HCT116 (cell line): ENCODE measurements around the gene P2RX7. TPM values are rescaled to one million over a fixed set of nuclear protein-coding genes. Genes with fewer than 3 reads are reported as not detected.

ENCODE experiments used
- ATAC-seq: fragments of 200-7000 bp; cut with Tn5 transposase; 2 replicates; pipeline ENCODE4 v1.9.1; 2020; ENCODE audit warnings: mild to moderate bottlenecking, moderate library complexity
- Bru-seq: library from RNA; stranded (reverse); fragments of 400-500 nt; gene quantifications from one replicate; lab custom pipeline; 2021; lab: Mats Ljungman, UMichigan
- BruChase-seq, 2 experiments: library from RNA; stranded (reverse); fragments of 400-500 nt; gene quantifications; one replicate each; lab custom pipeline; 2021; lab: Mats Ljungman, UMichigan
- BruUV-seq: library from RNA; stranded (reverse); fragments of 400-500 nt; replicated peaks from 2 replicates; lab custom pipeline; 2021; lab: Mats Ljungman, UMichigan
- CTCF ChIA-PET: fragments of 300-600 bp; sonication (Branson Sonifier 250); formaldehyde crosslinking; loops from one replicate; lab custom pipeline; 2021; ENCODE audit warnings: antibody characterized with exemption; lab: Charles Lee
- POLR2A ChIA-PET: fragments of 300-600, 350-600 bp; sonication (Branson Sonifier 250); formaldehyde crosslinking; loops from one replicate; lab custom pipeline; 2021; ENCODE audit warnings: antibody characterized with exemption; lab: Charles Lee
- RAD21 ChIA-PET, 2 experiments: fragments of 300-600 bp; sonication (Branson Sonifier 250); formaldehyde crosslinking; loops; one replicate each; lab custom pipeline; 2023; ENCODE audit warnings: low total read pairs in 2 of 2; ENCODE audit not compliant: uncharacterized antibody in 2 of 2, unreplicated experiment in 2 of 2, low non-redundant PET in 1 of 2; lab: Charles Lee
- DNase-seq: peaks from one replicate; pipeline ENCODE4 v3.0.0-alpha.2; 2010; ENCODE audit warnings: low read depth, low spot score
- H2AFZ ChIP-seq: fragments of 200-600 bp; shearing (Covaris generic), sonication (generic); 2 replicates; pipeline ENCODE4 v1.6.1; 2017; ENCODE audit warnings: low read depth, mixed run types, mixed read lengths, antibody characterized with exemption, low read length; ENCODE audit not compliant: poor library complexity, severe bottlenecking
- H3K27ac ChIP-seq: 2 replicates; pipeline ENCODE4 v1.5.1; 2012; ENCODE audit warnings: low read depth, low read length
- H3K27me3 ChIP-seq: fragments of 200-600 bp; sonication (generic); 2 replicates; pipeline ENCODE4 v1.6.1; 2016; ENCODE audit warnings: mixed run types, low read length, mixed read lengths; ENCODE audit not compliant: insufficient read depth
- H3K36me3 ChIP-seq, 2 experiments: fragments of 200-500 bp in 1 of 2; fragments of 200-600 bp in 1 of 2; sonication (Bioruptor generic) in 1 of 2; sonication (generic) in 1 of 2; 2 replicates each; pipeline versions ENCODE4 v1.5.1 to v1.6.1; 2014 to 2016; ENCODE audit warnings: low read length in 2 of 2, inconsistent platforms in 1 of 2, mixed read lengths in 1 of 2, mixed run types in 1 of 2; ENCODE audit not compliant: insufficient read depth in 2 of 2, control insufficient read depth in 1 of 2
- H3K4me1 ChIP-seq, 2 experiments: fragments of 200-600 bp in 1 of 2; sonication (generic) in 1 of 2; 2 replicates each; pipeline versions ENCODE4 v1.5.1 to v1.6.1; 2012 to 2017; ENCODE audit warnings: low read length in 2 of 2, inconsistent platforms in 1 of 2, mild to moderate bottlenecking in 1 of 2, mixed read lengths in 1 of 2, mixed run types in 1 of 2, moderate library complexity in 1 of 2; ENCODE audit not compliant: insufficient read depth in 2 of 2, control insufficient read depth in 1 of 2
- H3K4me2 ChIP-seq: fragments of 200-600 bp; sonication (generic); 2 replicates; pipeline ENCODE4 v1.6.1; 2017; ENCODE audit warnings: mixed run types, low read length, mixed read lengths
- H3K4me3 ChIP-seq, 2 experiments: fragments of 200-600 bp in 1 of 2; sonication (generic) in 1 of 2; replicated peaks in 1 of 2; 2 replicates each; pipeline ENCODE4 v1.5.1; 2011 to 2016; ENCODE audit warnings: low read length in 2 of 2, control low read depth in 1 of 2, low read depth in 1 of 2, mild to moderate bottlenecking in 1 of 2, mixed read lengths in 1 of 2, mixed run types in 1 of 2
- H3K79me2 ChIP-seq: fragments of 200-600 bp; sonication (generic); 2 replicates; pipeline ENCODE4 v1.6.1; 2017; ENCODE audit warnings: mild to moderate bottlenecking, mixed run types, low read length, moderate library complexity, mixed read lengths; ENCODE audit not compliant: insufficient read depth
- H3K9ac ChIP-seq: fragments of 200-600 bp; sonication (generic); 2 replicates; pipeline ENCODE4 v1.6.1; 2016; ENCODE audit warnings: low read length, mixed read lengths
- H3K9me2 ChIP-seq: fragments of 200-600 bp; sonication (generic), shearing (Covaris generic); 2 replicates; pipeline ENCODE4 v1.6.1; 2017; ENCODE audit warnings: mixed run types, mild to moderate bottlenecking, moderate library complexity; ENCODE audit not compliant: insufficient read depth
- H3K9me3 ChIP-seq, 2 experiments: fragments of 200-500 bp in 1 of 2; fragments of 200-600 bp in 1 of 2; sonication (Bioruptor generic) in 1 of 2; sonication (generic) in 1 of 2; 2 replicates each; pipeline ENCODE4 v1.6.1; 2014 to 2017; ENCODE audit warnings: low read length in 2 of 2, mixed read lengths in 2 of 2, inconsistent platforms in 1 of 2, low read depth in 1 of 2, mild to moderate bottlenecking in 1 of 2, mixed run types in 1 of 2, moderate library complexity in 1 of 2; ENCODE audit not compliant: control insufficient read depth in 1 of 2, insufficient read depth in 1 of 2
- H4K20me1 ChIP-seq: fragments of 200-600 bp; sonication (generic), shearing (Covaris generic); 2 replicates; pipeline ENCODE4 v1.6.1; 2017; ENCODE audit warnings: mixed run types, mild to moderate bottlenecking, moderate library complexity; ENCODE audit not compliant: insufficient read depth
- CBX3 ChIP-seq: IDR thresholded peaks from 2 replicates; pipeline ENCODE4 v1.6.1; 2012; ENCODE audit warnings: low read depth
- POLR2AphosphoS5 ChIP-seq: IDR thresholded peaks from 2 replicates; pipeline ENCODE4 v1.6.1; 2011; ENCODE audit warnings: mild to moderate bottlenecking, low read depth, low read length, moderate library complexity
- RAD21 ChIP-seq: IDR thresholded peaks from 2 replicates; pipeline ENCODE4 v1.6.1; 2012; ENCODE audit warnings: low read depth, mild to moderate bottlenecking
- SP1 ChIP-seq: IDR thresholded peaks from 2 replicates; pipeline ENCODE4 v1.6.1; 2012; ENCODE audit warnings: low read depth
- SRF ChIP-seq: IDR thresholded peaks from 2 replicates; pipeline ENCODE4 v1.6.1; 2012; ENCODE audit warnings: low read depth
- YY1 ChIP-seq: IDR thresholded peaks from 2 replicates; pipeline ENCODE4 v1.6.1; 2011; ENCODE audit warnings: low read length, low read depth, moderate library complexity, mild to moderate bottlenecking; ENCODE audit not compliant: insufficient replicate concordance; ENCODE audit errors: extremely low read depth
- intact Hi-C: fragments of 100-400 bp; cut with micrococcal nuclease; formaldehyde crosslinking; loops from 2 replicates; pipeline ENCODE4 v1.10.0; 2022
- long read RNA-seq: library from polyadenylated mRNA; unstranded; transcript quantifications from one replicate; pipeline ENCODE4 v2.0.0, GENCODE V29; 2021; ENCODE audit not compliant: unreplicated experiment
- polyA plus RNA-seq: library from polyadenylated mRNA; unstranded; fragments of >200 nt; gene quantifications from 2 replicates; pipeline ENCODE4 v1.2.1, GENCODE V29; 2012; ENCODE audit warnings: missing spikeins
- total RNA-seq: library from RNA; stranded (reverse); gene quantifications from one replicate; pipeline ENCODE4 v1.2.1, GENCODE V29; 2021; ENCODE audit not compliant: unreplicated experiment
- TF ChIP-seq, protein P1 (sequence below), 3 experiments: fragments of 200-600 bp in 1 of 3; sonication (generic) in 1 of 3; IDR thresholded peaks in 2 of 3; conservative IDR thresholded peaks in 1 of 3; 2 replicates each; pipeline ENCODE4 v1.5.1; 2012 to 2017; ENCODE audit warnings: low read depth in 2 of 3, low read length in 2 of 3, antibody characterized with exemption in 1 of 3, borderline replicate concordance in 1 of 3, control low read depth in 1 of 3, mild to moderate bottlenecking in 1 of 3, mixed read lengths in 1 of 3, mixed run types in 1 of 3, moderate library complexity in 1 of 3; ENCODE audit not compliant: insufficient read depth in 1 of 3
- TF ChIP-seq, protein P2 (sequence below): IDR thresholded peaks from 2 replicates; pipeline ENCODE4 v1.6.1; 2012; ENCODE audit warnings: low read depth
- TF ChIP-seq, protein P3 (sequence below): IDR thresholded peaks from 2 replicates; pipeline ENCODE4 v1.6.1; 2012

Gene P2RX7
- total RNA-seq (1.5 TPM), Bru-seq, nascent RNA (percentile 27 among the genes with signal in this experiment), BruChase-seq, experiment 1, labeled RNA remaining after a 6-hour chase (percentile 26 among the genes with signal in this experiment), BruChase-seq, experiment 2, labeled RNA remaining after a 2-hour chase (percentile 29 among the genes with signal in this experiment)
- 0.53 and 0.60 TPM in 2 replicates for polyA plus RNA-seq
- long read RNA-seq, partial matches to known transcripts = 0 of 1 reads
- long read RNA-seq, other reads (novel, unspliced or antisense) = 1 of 1 reads

DNA sequence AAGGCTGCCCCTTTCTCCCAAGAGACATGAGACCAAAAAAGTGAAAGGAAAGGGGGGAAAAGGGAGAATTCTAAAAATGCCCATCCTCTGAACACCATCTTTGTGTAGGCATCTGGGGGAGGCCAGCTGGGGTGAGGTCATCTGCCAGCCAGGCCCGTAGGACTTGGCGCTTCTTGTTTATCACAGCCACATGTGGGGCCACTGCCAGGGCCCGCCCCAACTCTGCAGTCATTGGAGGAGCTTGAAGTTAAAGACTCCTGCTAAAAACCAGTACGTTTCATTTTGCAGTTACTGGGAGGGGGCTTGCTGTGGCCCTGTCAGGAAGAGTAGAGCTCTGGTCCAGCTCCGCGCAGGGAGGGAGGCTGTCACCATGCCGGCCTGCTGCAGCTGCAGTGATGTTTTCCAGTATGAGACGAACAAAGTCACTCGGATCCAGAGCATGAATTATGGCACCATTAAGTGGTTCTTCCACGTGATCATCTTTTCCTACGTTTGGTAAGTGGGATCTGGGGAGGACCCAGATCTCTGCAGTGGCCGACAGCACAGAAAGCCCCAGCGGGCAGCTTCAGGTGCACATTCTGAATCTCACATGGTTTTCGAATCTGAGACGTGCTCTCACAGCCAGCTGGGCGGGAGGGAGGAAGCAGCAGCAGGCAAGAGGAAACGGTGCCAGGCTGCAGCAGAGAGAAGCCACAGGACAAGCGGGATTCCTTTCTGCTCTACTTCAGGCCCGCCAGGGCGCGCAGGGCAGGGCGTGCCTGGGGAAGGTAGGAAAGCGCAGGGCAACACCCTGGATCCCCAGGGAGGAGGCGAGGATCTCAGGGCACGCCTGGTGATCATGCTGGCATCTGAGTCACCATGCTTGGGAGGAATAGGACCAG lies at the start of gene P2RX7:
P2RX7 (plus strand) TSS at position 276 of the 881 bp plus-strand sequence; CDS start at position 371, 95 bp downstream.
- Histone ChIP-seq H3K27me3 (no peaks in the 10 kb centered on the region), H2AFZ (peak within 1 kb of the TSS; percentile 92), H3K9ac (peak within 1 kb of the TSS; percentile 44), H3K9me2 (no peaks in the 10 kb centered on the region), H4K20me1 (no peaks in the 10 kb centered on the region), H3K36me3 (no peaks in the 10 kb centered on the region)
- POLR2A ChIA-PET = interaction anchor here (1.1 kb wide), 1 partner anchor 9 kb away, joined by 3 read pairs; no protein-coding TSS in a partner anchor
- TF ChIP-seq SP1 (peak; percentile 52), POLR2AphosphoS5 (0 out of 2 replicates have a peak, but pooled peaks have one; percentile 18), RAD21 (peak; percentile 21; the same call in 1 of the 2 replicates), SRF (no peak), CBX3 (peak; percentile 88), YY1 (peak; percentile 44)
- TF ChIP-seq, protein P1, sequence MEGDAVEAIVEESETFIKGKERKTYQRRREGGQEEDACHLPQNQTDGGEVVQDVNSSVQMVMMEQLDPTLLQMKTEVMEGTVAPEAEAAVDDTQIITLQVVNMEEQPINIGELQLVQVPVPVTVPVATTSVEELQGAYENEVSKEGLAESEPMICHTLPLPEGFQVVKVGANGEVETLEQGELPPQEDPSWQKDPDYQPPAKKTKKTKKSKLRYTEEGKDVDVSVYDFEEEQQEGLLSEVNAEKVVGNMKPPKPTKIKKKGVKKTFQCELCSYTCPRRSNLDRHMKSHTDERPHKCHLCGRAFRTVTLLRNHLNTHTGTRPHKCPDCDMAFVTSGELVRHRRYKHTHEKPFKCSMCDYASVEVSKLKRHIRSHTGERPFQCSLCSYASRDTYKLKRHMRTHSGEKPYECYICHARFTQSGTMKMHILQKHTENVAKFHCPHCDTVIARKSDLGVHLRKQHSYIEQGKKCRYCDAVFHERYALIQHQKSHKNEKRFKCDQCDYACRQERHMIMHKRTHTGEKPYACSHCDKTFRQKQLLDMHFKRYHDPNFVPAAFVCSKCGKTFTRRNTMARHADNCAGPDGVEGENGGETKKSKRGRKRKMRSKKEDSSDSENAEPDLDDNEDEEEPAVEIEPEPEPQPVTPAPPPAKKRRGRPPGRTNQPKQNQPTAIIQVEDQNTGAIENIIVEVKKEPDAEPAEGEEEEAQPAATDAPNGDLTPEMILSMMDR (IDR thresholded peaks at IDR 0.05 in 2 of 3, conservative IDR thresholded peaks at IDR 0.05 in 1 of 3; ENCODE audit: borderline replicate concordance in 1 of 3, insufficient read depth in 1 of 3, low read depth in 2 of 3, low read length in 2 of 3) = 0 out of 6 replicates have a peak, but pooled peaks of 1 of the 3 experiments have one; percentile 9
- TF ChIP-seq, protein P2, sequence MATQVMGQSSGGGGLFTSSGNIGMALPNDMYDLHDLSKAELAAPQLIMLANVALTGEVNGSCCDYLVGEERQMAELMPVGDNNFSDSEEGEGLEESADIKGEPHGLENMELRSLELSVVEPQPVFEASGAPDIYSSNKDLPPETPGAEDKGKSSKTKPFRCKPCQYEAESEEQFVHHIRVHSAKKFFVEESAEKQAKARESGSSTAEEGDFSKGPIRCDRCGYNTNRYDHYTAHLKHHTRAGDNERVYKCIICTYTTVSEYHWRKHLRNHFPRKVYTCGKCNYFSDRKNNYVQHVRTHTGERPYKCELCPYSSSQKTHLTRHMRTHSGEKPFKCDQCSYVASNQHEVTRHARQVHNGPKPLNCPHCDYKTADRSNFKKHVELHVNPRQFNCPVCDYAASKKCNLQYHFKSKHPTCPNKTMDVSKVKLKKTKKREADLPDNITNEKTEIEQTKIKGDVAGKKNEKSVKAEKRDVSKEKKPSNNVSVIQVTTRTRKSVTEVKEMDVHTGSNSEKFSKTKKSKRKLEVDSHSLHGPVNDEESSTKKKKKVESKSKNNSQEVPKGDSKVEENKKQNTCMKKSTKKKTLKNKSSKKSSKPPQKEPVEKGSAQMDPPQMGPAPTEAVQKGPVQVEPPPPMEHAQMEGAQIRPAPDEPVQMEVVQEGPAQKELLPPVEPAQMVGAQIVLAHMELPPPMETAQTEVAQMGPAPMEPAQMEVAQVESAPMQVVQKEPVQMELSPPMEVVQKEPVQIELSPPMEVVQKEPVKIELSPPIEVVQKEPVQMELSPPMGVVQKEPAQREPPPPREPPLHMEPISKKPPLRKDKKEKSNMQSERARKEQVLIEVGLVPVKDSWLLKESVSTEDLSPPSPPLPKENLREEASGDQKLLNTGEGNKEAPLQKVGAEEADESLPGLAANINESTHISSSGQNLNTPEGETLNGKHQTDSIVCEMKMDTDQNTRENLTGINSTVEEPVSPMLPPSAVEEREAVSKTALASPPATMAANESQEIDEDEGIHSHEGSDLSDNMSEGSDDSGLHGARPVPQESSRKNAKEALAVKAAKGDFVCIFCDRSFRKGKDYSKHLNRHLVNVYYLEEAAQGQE = no peak
- TF ChIP-seq, protein P3, sequence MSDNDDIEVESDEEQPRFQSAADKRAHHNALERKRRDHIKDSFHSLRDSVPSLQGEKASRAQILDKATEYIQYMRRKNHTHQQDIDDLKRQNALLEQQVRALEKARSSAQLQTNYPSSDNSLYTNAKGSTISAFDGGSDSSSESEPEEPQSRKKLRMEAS = peak; percentile 75; the same call in 1 of the 2 replicates
- TF ChIP-seq, all 23 proteins: peak for 7
- peak within 1 kb of the TSS; percentile 15 to 41; a peak in 3 of 4 replicates for H3K4me3 ChIP-seq
- peak; percentile 96 for ATAC-seq
- DNase-seq = peak; percentile 56
- BruUV-seq = no TSS peak
- H3K4me1 ChIP-seq = peaks cover 11 to 25% of the 10 kb centered on the region in 2 experiments
- intact Hi-C loops = loop anchor here (5.0 kb wide), 1 partner anchor 84 kb away; no protein-coding TSS in a partner anchor
- H3K27ac ChIP-seq = peak within 1 kb of the TSS; percentile 42
- no peaks in the 10 kb centered on the region for H3K79me2 ChIP-seq
- H3K4me2 ChIP-seq = peak within 1 kb of the TSS; percentile 76
- H3K9me3 ChIP-seq = no peaks in the 10 kb centered on the region
- ChIA-PET CTCF (interaction anchor here (0.9 kb wide), 1 partner anchor 37 kb away, joined by 3 read pairs; no protein-coding TSS in a partner anchor), RAD21 (no interaction called here)
